Metanephros (tissue), 1 donor: Measurements from ENCODE around the gene MRPS25. TPM values are rescaled to one million over a fixed set of nuclear protein-coding genes. Genes with fewer than 3 reads are reported as not detected.

Experiments used
- total RNA-seq: library from RNA; depleted of rRNA; stranded (reverse); fragments of >200 nt; gene quantifications from one replicate; pipeline ENCODE4 v1.2.3, GENCODE V29; 2014

MRPS25 gene
- total RNA-seq = 35.0 TPM

DNA sequence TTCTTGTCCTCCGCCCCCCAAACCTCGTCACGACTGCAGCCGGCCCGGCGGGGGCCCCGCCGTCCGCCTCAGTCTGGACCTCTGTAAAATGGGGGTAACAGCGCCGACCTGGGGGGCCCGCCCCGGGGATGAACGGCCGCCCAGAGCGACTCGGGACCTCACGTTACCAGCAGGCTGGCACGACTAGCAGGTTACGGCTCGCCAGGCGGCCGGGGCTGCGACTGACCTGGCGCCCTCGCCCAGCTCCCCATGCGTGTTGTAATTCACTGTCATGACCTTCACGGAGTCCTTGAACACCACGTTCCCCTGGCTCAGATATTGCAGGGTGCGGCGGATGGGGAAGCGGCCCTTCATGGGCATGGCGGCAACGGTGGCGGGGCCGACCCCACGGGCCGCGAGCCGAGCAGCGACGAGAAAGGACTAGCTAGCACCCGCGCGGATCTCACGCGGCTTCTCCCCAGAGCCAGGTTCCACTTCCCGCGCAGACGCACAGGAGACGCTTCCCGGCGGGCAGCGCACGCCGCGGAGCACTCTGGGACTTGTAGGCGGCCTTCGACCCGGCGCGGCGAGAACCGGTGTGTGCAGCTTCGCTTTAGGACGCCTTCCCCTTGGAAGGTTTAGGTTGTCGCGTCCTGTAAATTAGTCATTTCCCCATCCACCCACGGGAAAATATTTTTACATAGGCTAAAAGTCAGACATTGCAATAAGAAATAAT is at the start of gene MRPS25:
Gene MRPS25 (minus strand): TSS at position 481 of the 715 bp plus-strand sequence. CDS start 121 bp downstream, at position 360.

DNA sequence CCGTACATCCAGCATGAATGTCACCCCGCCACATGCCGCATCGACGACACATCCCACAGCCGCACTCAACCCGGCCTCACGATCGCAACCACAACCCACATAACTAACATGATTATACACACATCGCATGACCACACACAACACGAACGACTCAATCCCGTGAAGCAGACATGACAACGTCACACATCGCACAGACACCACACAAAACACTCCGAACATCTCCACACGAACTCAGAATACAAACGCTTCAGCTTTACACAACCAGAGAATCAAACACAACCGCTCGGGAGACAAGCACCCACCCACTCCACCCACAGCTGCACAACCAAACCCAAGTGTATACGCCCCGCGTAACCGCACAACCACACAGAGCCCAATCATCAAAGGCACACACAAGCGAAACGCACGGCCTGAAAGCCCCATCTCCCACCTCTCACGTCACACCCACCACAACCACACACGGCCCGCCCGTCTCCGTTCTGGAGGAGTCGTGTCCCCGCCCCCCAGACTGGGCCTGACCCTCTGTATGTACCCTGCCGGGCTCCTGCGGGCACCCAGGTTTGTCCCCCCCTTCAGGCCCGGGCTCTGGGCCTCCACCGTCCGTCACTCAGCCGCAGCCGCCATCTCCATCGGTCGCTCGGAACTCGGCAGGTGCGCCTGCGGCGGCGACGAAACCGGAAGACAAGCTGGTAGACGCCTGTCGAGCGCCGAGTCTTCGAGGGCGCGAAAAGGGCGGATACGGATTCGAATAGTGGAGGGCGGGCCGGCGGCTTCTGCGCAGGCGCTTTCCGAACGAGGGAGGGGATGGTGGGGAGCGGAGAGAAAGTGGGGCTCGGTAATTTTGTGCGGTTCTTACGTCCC is 33.6 kb upstream of the MRPS25 start, which contains the start of gene RBSN:
Gene RBSN (minus strand): TSS at position 646 of the 861 bp plus-strand sequence. CDS start 3,028 bp downstream, outside the sequence.

Other genes with a start within 250 kb of the MRPS25 start
- 35.8 TPM for gene FGD5, start 246.4 kb downstream of the MRPS25 start, total RNA-seq
- 59.0 TPM for gene NR2C2, start 117.7 kb downstream of the MRPS25 start, total RNA-seq
- 28.6 TPM for gene RBSN, start 33.8 kb upstream of the MRPS25 start, total RNA-seq
- 64.1 TPM for gene CAPN7, start 140.9 kb upstream of the MRPS25 start, total RNA-seq